OCI-LY7 (cell line): ENCODE measurements around the gene SORCS3.

Source experiments
- CTCF ChIP-seq: fragments of 200-600 bp; sonication (generic); conservative IDR thresholded peaks from 2 replicates; pipeline ENCODE4 v1.5.1; 2014; ENCODE audit warnings: mild to moderate bottlenecking, antibody characterized with exemption, low read length, moderate library complexity, mixed read lengths
- EZH2phosphoT487 ChIP-seq: fragments of 200-600 bp; sonication (generic); IDR thresholded peaks from 2 replicates; pipeline ENCODE4 v1.6.1; 2018; ENCODE audit warnings: low read depth, borderline replicate concordance, mild to moderate bottlenecking, mixed run types, antibody characterized with exemption, low read length, moderate library complexity, mixed read lengths

- TF ChIP-seq CTCF (no peak), EZH2phosphoT487 (no peak)
Observed at GRCh38 chr10:104780165-104780564, 139.1 kb downstream of the SORCS3 start.
